Epithelial cell of proximal tubule (primary cell): ENCODE data around the gene RNPEPL1. TPM values are rescaled to one million over a fixed set of nuclear protein-coding genes. Genes with fewer than 3 reads are reported as not detected.

ENCODE experiments used
- DNase-seq: peaks from one replicate; pipeline ENCODE4 v3.0.0-alpha.2; 2011; ENCODE audit warnings: low read depth
- H3K4me3 ChIP-seq: 2 replicates; pipeline ENCODE4 v1.5.1; 2011; ENCODE audit warnings: low read depth, mild to moderate bottlenecking, low read length
- total RNA-seq: library from RNA; depleted of rRNA; stranded (reverse); fragments of >200 nt; gene quantifications from 2 replicates; pipeline ENCODE4 v1.2.3, GENCODE V29; 2015
- TF ChIP-seq, protein P1 (sequence below): conservative IDR thresholded peaks from 2 replicates; pipeline ENCODE4 v1.5.1; 2012; ENCODE audit warnings: low read depth, mild to moderate bottlenecking, low read length

Gene RNPEPL1
- total RNA-seq, 1 donor from 2014 or later, result 53.4 TPM

DNA sequence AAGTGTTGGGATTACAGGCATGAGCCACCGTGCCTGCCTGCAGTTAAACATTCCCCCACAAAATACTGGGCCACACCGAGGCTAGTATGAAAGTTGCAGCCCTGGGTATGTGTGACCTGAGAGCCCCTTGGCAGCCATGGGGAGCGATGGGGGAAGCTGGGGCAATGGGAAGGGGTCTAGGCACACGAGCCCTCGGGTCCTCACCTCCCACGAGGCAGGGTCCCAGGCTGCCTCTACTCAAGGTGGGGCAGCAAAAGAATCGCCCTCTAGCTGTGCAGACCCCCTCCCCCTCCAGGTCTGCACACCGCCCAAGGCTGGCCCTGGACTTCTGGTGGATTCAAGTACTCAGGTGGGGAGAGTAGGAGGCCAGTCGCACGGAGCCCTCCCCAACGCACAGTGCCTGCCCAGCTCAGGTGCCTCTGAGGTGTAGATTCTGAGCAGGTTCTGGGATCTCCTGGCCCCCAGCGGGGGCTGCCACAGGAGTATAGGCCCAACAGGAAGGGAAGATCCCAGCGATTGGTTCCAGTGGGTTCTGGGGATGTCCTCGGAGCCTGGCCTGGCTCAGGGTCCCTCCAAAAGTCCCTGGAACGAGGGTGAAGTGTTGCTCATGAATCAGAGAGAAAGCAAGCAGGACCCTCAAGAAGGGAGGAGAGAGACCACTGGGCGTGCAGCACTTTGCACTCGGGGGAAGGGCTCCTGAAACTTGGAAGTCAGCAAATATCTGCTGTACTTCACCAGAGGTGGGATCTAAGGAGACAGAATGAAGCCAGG, 59.6 kb downstream of the RNPEPL1 start:
- no peak for DNase-seq
- TF ChIP-seq, protein P1, sequence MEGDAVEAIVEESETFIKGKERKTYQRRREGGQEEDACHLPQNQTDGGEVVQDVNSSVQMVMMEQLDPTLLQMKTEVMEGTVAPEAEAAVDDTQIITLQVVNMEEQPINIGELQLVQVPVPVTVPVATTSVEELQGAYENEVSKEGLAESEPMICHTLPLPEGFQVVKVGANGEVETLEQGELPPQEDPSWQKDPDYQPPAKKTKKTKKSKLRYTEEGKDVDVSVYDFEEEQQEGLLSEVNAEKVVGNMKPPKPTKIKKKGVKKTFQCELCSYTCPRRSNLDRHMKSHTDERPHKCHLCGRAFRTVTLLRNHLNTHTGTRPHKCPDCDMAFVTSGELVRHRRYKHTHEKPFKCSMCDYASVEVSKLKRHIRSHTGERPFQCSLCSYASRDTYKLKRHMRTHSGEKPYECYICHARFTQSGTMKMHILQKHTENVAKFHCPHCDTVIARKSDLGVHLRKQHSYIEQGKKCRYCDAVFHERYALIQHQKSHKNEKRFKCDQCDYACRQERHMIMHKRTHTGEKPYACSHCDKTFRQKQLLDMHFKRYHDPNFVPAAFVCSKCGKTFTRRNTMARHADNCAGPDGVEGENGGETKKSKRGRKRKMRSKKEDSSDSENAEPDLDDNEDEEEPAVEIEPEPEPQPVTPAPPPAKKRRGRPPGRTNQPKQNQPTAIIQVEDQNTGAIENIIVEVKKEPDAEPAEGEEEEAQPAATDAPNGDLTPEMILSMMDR, result no peak
- H3K4me3 ChIP-seq, result no peak overlapping the region

GRCh38 chr2:240628507-240628807, 60.2 kb downstream of the RNPEPL1 start:
- DNase-seq, result no peak
- TF ChIP-seq, protein P1, result no peak
- H3K4me3 ChIP-seq, result no peak overlapping the region

DNA sequence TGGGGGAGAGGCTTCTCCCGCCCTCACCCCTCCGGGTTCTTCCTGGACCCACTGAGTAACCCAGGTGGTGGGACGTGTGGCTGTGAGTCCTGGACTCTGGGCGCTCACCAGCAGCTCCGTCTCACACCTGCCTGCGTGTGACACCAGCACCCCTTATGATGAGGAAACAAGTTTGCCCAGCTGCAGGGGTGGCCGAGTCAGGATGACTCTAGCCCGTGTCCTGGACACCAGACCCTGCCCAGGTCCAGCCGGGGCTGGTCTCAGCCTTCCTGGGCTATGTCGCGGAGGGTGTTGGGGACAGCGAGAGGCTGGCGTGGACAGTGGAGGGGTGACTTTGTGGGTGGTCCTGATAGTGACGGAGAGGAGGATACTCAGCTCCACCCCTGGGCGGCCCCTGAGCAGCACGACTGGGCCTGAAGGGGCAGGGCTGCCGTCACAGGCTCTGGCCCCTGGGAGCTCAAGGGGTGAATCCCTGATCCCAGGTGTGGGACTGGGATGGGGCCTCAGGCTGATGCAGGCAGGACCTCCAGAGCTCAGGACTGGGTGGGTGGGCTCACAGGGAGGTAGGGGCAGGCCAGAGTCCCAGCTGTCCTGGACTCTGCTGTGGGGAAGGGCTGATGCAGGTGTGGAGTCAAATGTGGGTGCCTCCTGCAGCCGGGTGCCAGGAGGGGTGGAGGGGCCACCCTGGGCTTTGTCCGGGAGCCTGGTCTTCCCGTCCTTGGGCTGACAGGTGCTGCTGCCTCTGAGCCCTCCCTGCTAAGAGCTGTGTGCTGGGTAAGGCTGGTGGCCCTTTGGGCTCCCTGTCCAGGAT, 60.7 kb downstream of the RNPEPL1 start:
- TF ChIP-seq, protein P1, result no peak
- no peak overlapping the region for H3K4me3 ChIP-seq
- no peak for DNase-seq

DNA sequence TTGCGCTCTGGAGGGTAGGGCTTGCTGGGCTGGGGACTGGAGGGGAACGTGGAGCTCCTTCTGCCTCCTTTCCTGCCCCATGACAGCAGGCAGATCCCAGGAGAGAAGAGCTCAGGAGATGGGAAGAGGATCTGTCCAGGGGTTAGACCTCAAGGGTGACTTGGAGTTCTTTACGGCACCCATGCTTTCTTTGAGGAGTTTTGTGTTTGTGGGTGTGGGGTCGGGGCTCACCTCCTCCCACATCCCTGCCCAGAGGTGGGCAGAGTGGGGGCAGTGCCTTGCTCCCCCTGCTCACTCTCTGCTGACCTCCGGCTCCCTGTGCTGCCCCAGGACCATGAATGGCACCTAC, 61.3 kb downstream of the RNPEPL1 start:
- TF ChIP-seq, protein P1, result no peak
- no peak overlapping the region for H3K4me3 ChIP-seq
- no peak for DNase-seq

DNA sequence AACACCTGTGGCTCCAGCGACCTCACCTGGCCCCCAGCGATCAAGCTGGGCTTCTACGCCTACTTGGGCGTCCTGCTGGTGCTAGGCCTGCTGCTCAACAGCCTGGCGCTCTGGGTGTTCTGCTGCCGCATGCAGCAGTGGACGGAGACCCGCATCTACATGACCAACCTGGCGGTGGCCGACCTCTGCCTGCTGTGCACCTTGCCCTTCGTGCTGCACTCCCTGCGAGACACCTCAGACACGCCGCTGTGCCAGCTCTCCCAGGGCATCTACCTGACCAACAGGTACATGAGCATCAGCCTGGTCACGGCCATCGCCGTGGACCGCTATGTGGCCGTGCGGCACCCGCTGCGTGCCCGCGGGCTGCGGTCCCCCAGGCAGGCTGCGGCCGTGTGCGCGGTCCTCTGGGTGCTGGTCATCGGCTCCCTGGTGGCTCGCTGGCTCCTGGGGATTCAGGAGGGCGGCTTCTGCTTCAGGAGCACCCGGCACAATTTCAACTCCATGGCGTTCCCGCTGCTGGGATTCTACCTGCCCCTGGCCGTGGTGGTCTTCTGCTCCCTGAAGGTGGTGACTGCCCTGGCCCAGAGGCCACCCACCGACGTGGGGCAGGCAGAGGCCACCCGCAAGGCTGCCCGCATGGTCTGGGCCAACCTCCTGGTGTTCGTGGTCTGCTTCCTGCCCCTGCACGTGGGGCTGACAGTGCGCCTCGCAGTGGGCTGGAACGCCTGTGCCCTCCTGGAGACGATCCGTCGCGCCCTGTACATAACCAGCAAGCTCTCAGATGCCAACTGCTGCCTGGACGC, 61.9 kb downstream of the RNPEPL1 start:
- TF ChIP-seq, protein P1, result no peak
- no peak for DNase-seq

More for the DNA sequence above, 61.9 kb downstream of the RNPEPL1 start:
- no peak overlapping the region for H3K4me3 ChIP-seq

Other genes with a start within 250 kb of the RNPEPL1 start
- gene GPC1, start 132.8 kb upstream of the RNPEPL1 start, total RNA-seq, result 31.4 and 45.4 TPM in 2 replicates
- gene ANKMY1, start 10.5 kb upstream of the RNPEPL1 start, total RNA-seq, result 4.0 and 9.1 TPM in 2 replicates
- 2.0 and 6.3 TPM in 2 replicates for gene DUSP28, start 8.1 kb upstream of the RNPEPL1 start, total RNA-seq
- gene CAPN10, start 18.2 kb downstream of the RNPEPL1 start, total RNA-seq, result 25.2 and 31.9 TPM in 2 replicates
- not detected in 2 replicates for gene GPR35, start 57.0 kb downstream of the RNPEPL1 start, total RNA-seq
- gene AQP12B, start 114.4 kb downstream of the RNPEPL1 start, total RNA-seq, result not detected in 2 replicates
- gene AQP12A, start 123.4 kb downstream of the RNPEPL1 start, total RNA-seq, result not detected in 2 replicates